Progenitor cell of endocrine pancreas (in vitro differentiated cells): ENCODE measurements around the gene MS4A18. TPM values are rescaled to one million over a fixed set of nuclear protein-coding genes. Genes with fewer than 3 reads are reported as not detected.

Experiments used
- DNase-seq: peaks from one replicate; pipeline ENCODE4 v3.0.0; 2021; ENCODE audit warnings: low spot score; ENCODE audit not compliant: unreplicated experiment
- H3K27ac Mint-ChIP-seq: 2 replicates; pipeline ENCODE4 v1.8.0; 2021; ENCODE audit warnings: mild to moderate bottlenecking, moderate library complexity, mixed read lengths
- H3K27me3 Mint-ChIP-seq: 2 replicates; pipeline ENCODE4 v1.8.0; 2021; ENCODE audit warnings: mixed read lengths
- H3K36me3 Mint-ChIP-seq: 2 replicates; pipeline ENCODE4 v1.8.0; 2022; ENCODE audit warnings: mixed read lengths; ENCODE audit not compliant: insufficient read depth
- H3K4me1 Mint-ChIP-seq: 2 replicates; pipeline ENCODE4 v1.8.0; 2021; ENCODE audit warnings: low read depth, mixed read lengths
- H3K4me3 Mint-ChIP-seq: 2 replicates; pipeline ENCODE4 v1.8.0; 2021; ENCODE audit warnings: low read depth, mild to moderate bottlenecking, moderate library complexity, mixed read lengths
- H3K9me3 Mint-ChIP-seq: 2 replicates; pipeline ENCODE4 v1.8.0; 2021; ENCODE audit warnings: low read depth, mixed read lengths
- CTCF ChIP-seq: fragments of 200-600 bp; sonication (generic); IDR thresholded peaks from one replicate; pipeline ENCODE4 v1.5.0; 2021; ENCODE audit warnings: antibody characterized with exemption, mild to moderate bottlenecking; ENCODE audit not compliant: unreplicated experiment
- total RNA-seq: library from RNA; stranded (reverse); gene quantifications from 2 replicates; pipeline ENCODE4 v1.2.1, GENCODE V29; 2021

Gene MS4A18
- total RNA-seq, 1 donor from 2014 or later: not detected

GRCh38 chr11:60781286-60781980 is 56.9 kb downstream of the MS4A18 start:
- H3K4me3 Mint-ChIP-seq: no peak overlapping the region
- no peaks in the 10 kb centered on the region for H3K9me3 Mint-ChIP-seq
- H3K4me1 Mint-ChIP-seq: no peaks in the 10 kb centered on the region
- H3K27me3 Mint-ChIP-seq: peaks cover 7% of the 10 kb centered on the region
- no peak for TF ChIP-seq CTCF
- H3K36me3 Mint-ChIP-seq: no peaks in the 10 kb centered on the region
- no peak overlapping the region for H3K27ac Mint-ChIP-seq
- DNase-seq: no peak

- H3K9me3 Mint-ChIP-seq: no peaks in the 10 kb centered on the region
- no peak for TF ChIP-seq CTCF
- no peak for DNase-seq
- no peaks in the 10 kb centered on the region for H3K36me3 Mint-ChIP-seq
- no peaks in the 10 kb centered on the region for H3K4me1 Mint-ChIP-seq
- H3K27me3 Mint-ChIP-seq: peaks cover 7% of the 10 kb centered on the region
- H3K4me3 Mint-ChIP-seq: no peak overlapping the region
- H3K27ac Mint-ChIP-seq: no peak overlapping the region
Measured at GRCh38 chr11:60781981-60782316, 57.4 kb downstream of the MS4A18 start.

- Mint-ChIP-seq H3K27me3 (peaks cover 2% of the 10 kb centered on the region), H3K36me3 (no peaks in the 10 kb centered on the region), H3K9me3 (no peaks in the 10 kb centered on the region), H3K27ac (no peak overlapping the region), H3K4me1 (no peaks in the 10 kb centered on the region), H3K4me3 (no peak overlapping the region)
- TF ChIP-seq CTCF: no peak
- DNase-seq: no peak
Measured at GRCh38 chr11:60782393-60783140, 58.0 kb downstream of the MS4A18 start.

DNA sequence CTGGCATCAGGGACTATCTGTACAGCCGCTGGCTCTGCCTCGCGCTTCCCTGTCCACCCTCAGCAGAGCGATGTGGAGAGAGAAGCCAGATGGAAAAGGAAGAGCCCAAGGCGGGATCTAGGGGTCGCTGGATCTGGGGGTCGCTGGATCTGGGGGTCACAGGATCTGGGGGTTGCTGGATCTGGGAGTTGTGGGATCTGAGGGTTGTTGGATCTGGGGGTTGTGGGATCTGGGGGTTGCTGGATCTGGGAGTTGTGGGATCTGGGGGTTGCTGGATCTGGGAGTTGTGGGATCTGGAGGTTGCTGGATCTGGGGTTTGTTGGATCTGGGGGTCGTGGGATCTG is 58.6 kb downstream of the MS4A18 start:
- DNase-seq: no peak
- no peak overlapping the region for H3K4me3 Mint-ChIP-seq
- no peak for TF ChIP-seq CTCF

GRCh38 chr11:60783911-60784310 is 59.4 kb downstream of the MS4A18 start:
- H3K9me3 Mint-ChIP-seq: no peaks in the 10 kb centered on the region
- no peaks in the 10 kb centered on the region for H3K27me3 Mint-ChIP-seq
- H3K36me3 Mint-ChIP-seq: no peaks in the 10 kb centered on the region
- no peak overlapping the region for H3K27ac Mint-ChIP-seq
- H3K4me1 Mint-ChIP-seq: no peaks in the 10 kb centered on the region
- H3K4me3 Mint-ChIP-seq: no peak overlapping the region
- TF ChIP-seq CTCF: no peak
- DNase-seq: no peak

More for the DNA sequence above, 58.6 kb downstream of the MS4A18 start:
- Mint-ChIP-seq H3K36me3 (no peaks in the 10 kb centered on the region), H3K9me3 (no peaks in the 10 kb centered on the region), H3K27ac (no peak overlapping the region), H3K27me3 (no peaks in the 10 kb centered on the region), H3K4me1 (no peaks in the 10 kb centered on the region)
